ENCODE results near the gene RUNX3.

The RUNX3 gene

DNA sequence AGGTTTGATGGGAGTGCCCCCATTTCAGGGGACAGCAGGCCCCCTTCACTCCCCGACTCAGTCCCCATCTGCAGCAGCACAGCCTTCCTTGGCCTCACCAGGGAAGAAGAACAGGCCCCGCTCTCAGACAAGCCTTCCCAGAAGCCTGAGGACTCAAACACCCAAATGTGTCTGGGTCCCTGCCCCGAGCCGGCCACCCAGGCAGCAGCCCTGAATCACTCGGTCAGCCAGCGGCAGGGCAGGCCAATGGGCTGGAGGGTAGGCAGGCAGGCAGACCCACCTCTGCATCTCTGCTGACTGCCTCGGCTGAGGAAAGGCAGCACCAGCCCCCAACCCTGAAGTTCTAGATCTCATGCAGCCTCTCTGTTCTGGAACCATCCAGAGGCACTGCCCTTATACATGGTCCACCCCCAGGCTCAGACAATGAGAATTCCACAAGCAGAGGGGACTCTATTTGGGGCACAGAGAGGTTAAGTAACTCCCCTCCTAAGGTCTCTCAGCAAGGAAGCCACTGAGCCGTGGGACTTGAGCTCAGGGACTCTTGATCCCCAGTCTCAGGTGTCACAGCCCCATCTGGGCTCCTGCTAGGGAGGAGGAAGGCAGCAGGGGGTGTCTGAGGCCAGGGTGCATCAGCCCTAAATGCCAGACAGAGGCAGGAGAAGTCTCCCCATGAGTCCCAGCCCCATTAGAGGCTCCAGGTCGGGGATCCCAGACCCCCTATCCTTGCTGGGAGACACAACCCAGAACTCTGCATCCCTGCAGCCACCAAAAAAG lies 33.2 kb upstream of the RUNX3 start:
- DNase-seq (ENCODE audit: low spot score), result no peak

DNA sequence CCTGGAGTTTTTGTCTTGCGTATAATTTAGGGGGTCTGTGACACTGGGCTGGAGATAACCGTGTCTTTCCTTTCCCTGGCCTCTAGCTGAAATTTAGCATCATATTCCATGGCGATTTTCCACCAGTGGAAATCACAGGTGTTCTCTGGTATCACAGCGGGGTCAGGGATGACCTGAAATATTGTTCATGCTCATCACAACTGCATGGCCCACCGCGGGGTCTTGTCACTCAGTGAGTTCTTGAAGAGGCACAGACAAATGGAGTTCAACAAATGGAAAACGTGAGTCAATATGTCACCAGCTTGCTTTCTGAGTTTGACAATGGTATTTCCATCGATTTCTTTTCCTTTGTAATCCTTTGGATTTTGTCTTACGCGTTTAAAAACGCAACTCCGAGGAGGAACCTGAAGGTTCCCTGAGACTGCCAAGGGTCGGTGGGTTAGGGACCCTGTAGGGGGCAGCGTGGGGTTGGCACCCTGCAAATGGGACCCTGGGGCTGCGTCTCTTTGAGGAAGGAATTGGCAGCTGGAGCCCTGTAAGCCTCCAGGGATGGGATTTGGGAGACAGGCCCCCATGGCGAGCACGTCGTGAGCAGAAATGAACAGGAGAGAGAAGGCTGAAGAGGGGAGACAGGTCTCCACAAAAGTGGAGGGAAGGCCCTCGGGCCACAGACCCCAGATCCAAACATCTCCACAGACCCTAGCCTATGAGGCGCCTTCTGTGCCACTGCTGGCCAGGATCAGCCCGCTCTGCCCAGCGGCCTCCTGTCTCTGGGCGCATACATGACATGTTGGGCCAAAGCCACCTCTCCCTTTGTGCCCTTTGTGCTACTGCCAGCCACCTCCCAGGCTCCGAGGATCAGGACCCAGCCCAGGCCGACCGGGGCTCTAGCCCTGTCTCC lies 32.1 kb upstream of the RUNX3 start:
- no peak for DNase-seq (ENCODE audit: low spot score)

DNA sequence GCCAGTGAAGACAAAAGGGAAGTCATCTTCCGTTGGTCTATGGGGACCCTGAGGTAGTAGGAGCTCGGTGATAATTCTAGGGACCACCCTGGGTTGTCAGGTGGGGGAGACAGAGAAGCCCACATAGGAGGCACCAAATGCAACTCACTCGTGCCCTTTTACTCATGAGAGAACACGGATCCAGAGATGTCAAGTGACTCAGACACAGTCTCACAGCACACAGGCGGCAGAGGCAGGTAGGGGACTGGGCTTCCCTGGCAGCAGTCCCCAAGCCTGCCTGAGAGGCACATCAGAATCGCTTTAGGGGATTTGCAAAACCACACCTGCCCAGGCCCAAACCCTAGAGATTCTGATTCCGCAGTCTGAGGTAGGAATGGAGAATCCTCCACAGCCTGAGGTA lies 31.3 kb upstream of the RUNX3 start:
- DNase-seq (ENCODE audit: low spot score), result no peak

DNA sequence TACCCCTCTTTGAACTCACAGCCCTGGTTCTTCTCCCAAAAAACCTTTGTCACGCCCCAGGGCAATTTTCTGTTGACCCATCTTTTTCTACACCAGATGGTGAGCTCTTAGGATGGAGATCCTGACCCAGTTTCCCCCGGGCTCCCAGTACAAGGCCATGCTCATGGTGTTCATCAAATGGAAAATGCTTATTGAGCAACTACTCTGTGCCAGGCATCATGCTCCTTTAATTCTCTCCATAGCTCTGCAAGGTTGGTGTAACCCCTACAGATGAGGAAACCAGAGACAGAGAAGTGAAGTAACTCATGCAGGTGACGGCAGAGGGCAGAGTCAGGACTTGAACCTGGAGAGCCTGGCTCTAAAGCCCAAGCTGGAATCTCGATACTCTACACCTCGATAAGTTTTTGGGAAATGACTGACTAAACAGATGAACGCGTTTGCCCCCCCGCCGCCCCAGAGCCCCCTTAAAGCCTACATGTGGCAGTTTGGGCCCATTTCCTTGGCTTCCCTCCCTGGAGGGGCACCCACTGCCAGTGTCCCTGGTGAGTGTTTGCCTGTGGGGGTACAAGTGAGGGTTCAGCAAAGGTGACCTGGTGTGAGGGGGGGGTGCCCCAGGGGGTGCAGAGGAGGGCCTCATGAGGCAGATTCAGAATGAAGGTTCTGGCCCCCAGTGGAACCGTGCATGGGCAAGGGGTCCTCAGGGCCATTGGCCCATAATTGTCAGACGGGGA lies 30.2 kb upstream of the RUNX3 start:
- DNase-seq (ENCODE audit: low spot score), result no peak

DNA sequence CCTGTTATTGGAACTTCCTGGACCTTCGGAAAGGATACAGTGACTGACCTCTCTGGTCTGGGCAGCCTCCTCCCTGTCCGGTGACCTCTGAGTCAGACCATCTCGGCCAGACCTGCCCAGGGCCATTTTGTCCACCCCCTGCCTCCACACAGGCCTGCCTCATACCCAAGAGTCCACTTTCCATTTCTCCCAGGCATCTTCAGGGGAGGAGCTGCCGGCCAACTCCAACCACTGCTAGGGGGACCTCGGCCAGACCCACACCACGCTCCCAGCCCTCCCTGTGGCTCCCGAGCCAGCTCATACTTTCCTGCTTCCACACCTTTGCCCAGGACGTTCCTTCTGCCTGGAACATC lies 29.5 kb upstream of the RUNX3 start:
- no peak for DNase-seq (ENCODE audit: low spot score)

DNA sequence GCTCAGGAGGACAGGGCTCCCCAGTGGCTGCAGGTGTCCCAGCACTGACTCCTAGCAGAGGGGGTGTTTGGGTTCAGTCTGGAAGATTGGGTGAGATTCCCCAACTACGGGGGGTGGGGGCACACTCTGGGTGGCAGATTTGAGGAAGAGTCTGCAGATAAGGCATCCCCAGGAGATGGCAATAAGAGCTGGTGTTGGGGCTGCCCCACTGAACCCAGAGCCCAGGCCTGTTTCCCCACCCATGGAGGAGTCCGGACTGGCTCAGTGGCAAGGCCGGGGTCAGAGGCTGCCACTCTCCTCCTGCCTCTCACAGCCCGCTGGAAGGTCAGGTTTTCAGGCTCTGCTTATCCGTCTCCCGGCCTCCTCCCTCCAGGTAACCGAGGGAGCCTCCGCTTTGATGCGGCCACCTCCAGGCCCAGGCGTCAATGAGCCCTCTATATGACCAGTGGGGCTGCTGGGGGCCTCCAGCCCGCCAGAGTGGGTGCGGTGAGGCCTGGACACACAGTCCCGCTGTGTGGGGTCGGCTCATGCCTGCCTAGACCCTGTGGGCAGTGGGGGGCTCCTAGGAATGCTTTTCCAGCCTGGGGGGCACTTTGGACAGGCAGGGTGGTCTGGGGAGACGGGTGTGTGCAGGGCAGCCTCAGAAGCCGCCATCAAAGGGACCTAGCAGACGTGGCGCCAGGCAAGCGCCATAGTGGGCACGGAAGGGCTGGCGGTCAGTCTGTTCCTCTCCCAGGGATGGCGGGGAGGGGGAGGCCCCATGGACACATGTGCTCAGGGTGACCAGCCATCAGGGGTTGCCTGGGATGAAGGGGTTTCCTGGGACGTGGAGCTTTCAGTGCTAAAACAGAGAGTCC lies 28.9 kb upstream of the RUNX3 start:
- no peak for DNase-seq (ENCODE audit: low spot score)

DNA sequence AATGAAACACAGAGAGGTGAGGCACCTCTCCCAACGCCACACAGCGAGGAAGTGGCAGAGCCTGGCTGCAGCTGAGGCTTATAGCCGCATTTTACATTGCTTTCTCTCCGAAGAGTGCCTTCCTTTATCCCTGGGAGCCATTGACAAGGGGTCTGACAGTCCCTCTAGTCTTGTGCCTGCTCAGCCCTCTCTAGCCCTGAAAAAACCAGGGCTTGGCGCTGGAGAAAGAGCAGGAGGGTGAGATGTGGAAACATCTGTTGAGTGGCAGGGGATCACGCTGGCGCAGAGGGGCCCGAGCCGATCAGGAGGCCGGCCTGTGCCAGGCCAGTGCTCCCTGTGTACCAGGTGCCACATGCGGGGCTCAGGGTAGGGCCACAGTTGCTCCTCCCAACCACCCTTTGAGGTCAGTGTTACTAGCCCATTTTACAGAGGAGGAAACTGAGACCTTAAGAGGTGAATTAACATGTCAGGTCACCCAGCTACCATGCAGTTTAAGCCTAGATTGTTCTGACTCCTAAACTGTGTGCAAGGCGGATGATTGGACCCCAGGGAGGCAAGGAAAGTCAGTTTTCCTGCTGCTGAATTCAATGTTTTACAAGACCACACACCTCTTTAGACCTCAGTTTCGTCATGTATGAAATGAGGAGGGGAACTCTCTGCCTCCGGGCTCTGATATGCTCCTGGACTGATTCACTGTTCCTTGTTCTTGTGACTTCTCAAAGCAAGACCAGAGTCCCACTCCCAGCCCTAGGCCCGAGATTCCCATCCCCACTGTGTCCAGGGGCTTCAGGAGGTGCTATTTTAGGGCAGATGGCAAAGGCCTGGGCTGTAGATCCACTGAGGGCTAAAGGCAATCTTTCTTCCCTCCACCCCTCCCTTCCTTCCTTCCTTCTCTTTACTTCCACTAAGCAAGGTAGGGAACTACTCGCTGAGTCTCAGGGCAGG lies 28.0 kb upstream of the RUNX3 start:
- DNase-seq (ENCODE audit: low spot score), result no peak

DNA sequence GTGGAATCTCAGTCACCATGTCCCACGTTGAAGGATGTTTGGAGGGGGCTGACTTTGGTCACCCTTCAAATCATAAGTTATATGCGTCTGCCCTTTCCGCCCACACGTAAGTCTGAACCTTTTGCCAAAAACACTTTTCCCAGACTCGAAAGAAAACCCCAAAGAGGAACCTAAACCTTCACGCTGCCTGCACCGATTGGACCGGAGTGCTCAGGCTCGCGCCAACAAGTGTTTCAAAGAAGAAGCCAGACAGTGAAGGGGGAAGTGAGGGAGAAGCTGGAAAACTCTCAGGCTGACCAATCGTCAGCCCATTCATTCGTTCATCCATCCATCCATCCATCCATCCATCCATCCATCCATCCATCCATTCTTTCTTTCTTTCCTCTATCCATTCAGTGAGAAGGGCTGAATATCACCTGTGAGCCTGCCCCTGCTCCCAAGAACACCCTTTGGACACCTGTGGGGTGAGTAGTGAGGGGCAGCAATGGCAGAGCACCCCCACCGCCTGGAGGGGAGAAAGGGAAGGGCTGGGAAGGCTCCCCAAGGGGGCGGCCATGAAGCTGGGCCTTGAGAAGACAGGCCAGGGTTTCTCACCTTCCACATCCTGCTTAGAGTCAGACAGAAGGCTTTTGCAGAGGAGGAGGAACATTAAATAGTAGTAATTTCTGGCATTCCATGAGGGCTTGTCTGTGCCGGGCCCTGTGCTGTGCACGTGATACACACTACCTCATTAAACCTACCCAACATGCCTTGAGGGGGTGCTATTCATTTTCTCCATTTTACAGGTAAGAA lies 27.1 kb upstream of the RUNX3 start:
- DNase-seq (ENCODE audit: low spot score), result no peak

DNA sequence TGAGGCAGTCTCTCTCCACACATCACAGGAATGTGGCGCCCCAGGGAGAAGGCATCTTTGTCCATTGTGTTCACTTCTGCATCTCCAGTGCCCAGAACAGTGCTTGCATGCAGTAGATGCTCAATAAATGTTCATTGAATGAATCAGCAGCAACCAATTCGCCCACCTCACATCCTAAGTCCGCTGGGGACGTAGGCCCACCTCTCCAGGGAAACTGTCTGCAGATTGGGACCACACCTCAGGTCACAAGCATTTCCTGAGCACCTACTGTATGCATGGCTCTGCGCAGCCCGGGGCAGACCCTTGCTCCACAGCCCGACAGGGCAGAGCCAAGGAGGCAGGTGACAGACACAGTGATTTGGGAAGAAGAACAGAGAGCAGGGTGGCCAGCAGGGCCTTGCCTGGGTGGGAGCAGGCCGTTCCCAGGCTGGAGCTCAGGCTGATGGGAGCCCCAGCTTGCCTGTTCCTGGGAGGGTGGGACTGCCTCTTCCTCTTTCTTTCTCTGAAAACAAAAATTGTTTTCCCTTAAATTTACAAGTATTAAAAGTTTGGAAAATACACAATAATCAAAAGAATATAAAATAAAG lies 25.8 kb upstream of the RUNX3 start:
- DNase-seq (ENCODE audit: low spot score), result no peak

DNA sequence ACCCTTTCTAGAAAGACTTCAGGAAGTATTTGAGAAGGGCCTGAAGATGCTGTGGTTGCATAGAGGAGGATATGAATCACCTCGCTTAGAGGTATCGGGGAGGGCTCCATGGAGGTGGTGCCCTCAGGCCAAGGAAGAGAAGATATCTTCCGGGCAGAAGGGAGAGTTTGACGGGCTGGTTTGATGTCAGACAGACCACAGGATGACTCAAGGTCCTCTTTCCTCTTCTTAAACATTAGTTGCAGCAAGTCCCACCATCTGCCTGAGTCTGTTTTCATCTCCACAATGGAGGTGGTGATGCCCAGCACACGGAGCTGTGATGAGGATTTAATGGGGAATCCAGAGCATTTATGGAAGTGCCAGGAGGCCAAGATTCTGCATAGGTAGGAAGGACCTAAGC lies 25.1 kb upstream of the RUNX3 start:
- no peak for DNase-seq (ENCODE audit: low spot score)

DNA sequence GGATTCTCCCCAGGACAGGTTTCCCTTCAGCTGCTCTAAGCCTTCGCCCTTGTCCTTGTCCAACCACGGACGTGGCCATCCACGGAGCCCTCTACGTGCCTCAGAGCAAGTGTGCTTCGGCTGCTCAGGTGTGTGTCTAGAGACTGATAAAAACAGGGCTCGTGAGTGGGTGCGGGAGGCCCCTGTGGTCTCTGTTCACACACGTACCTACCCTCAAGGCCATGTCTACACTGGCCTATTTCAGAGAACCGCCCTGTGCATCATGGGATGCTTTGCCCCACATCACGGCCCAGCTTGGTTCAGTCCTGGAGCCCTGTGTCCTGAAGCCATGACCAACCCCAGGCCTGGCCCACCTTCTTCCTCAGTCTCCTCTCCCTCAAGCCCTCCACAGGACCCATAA lies 24.6 kb upstream of the RUNX3 start:
- DNase-seq (ENCODE audit: low spot score), result no peak

DNA sequence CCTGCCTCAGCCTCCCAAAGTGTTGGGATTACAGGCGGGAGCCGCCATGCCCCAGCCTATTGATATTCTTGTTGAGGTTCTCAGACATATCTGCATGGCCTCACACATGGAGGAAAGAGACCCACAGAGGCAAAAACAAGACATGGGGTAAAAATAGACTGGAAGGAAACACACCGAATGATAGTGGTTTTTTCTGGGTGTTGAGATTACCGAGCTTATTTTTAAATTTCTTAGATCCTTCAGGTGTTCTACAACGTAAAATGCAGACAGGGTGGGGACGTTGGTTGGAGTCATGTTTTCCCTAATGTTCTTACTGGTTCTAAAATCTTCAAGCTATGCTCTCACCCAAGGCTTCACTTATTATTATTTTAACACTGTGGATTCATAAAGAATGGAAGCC lies 23.9 kb upstream of the RUNX3 start:
- DNase-seq (ENCODE audit: low spot score), result no peak

DNA sequence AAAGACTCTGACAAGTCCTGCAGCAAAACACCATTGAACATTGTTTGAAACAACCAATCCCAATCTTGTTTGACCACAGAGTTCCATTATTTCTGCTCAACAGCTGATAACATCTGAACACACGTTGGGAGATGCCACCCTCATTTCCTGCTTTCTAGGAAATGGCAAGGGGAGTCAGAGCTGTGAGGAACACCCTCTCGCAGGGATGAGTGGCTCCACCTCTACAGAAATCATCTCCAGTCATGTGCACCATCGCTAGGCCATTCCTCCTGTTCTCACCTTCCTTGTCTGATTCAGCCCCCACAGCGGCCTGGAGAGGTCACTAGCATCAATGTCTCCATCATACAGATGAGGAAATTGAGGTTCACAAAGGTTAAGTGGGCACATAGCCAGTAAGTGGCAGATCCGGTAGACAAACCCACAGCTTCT lies 22.4 kb upstream of the RUNX3 start:
- DNase-seq (ENCODE audit: low spot score), result no peak

DNA sequence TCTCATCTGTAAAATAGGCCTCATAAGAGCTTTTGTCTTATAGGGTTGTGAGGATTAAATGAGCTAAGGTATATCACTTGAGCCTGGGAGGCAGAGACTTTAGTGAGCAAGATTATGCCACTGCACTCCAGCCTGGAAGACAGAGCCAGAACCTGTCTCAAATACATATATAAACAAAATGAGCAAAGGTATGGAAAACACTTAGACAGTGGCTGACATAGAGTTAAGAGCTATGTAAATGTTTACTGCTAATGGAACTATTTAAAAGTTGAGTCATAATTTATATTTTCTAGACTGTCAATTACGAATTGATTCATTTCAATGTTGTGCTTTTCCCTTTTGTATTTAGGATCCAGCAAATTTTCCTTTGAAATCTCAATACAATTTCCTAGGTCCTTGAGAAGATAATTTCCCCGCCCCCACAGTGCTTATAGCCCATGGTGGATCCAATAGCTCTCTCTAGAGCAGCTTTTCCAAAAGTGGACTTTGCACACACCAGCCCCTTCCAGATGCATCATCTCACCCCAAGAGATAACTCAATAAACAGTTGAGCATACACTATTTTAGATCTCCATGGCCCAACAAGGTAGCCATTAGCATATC lies 21.8 kb upstream of the RUNX3 start:
- DNase-seq (ENCODE audit: low spot score), result no peak

DNA sequence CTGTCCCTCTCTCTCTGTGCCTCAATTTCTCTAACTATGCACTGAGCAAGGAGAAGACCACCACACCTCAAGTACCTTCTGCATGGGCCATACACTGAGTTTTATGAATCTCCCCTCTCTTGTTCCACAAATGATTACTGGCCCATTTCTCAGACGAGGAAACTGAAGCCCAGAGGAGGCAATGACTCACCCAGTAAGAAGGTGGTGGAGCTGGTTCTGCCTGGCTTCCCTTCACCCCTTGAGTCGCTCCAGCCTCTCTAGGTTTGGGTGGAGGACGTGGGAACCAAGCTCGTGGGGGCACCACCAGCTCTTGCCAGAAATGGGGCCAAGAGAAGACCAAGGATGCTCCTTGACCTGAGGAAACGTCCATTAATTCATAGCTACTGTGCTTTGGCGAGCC lies 21.3 kb upstream of the RUNX3 start:
- DNase-seq (ENCODE audit: low spot score), result no peak

DNA sequence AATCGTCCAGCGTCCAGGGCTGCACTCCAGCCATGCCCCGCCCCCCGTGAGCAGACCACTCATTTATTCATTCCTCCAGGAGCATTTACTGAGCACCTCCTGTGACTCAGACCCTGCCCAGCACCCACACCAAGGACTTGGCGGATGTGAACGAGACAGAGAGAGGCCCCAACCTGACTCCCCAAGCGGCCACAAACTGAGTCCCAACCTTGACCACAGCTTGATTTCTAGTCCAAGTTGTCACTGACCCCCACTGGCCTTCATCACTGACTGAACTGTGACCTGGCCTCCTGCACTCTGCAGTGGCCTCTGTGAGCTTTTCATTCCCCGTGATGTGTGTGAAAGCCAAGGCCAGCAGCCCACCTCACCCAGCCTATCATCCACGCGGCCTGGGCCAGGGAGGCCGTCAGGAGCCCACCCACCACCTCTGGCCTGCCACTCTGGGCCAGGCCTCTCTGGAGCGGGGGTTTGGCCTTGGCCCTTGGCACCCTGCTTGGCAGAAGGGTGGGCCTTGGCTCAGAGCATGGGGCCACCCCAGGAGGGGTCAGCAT lies 19.3 kb upstream of the RUNX3 start:
- no peak for DNase-seq (ENCODE audit: low spot score)

DNA sequence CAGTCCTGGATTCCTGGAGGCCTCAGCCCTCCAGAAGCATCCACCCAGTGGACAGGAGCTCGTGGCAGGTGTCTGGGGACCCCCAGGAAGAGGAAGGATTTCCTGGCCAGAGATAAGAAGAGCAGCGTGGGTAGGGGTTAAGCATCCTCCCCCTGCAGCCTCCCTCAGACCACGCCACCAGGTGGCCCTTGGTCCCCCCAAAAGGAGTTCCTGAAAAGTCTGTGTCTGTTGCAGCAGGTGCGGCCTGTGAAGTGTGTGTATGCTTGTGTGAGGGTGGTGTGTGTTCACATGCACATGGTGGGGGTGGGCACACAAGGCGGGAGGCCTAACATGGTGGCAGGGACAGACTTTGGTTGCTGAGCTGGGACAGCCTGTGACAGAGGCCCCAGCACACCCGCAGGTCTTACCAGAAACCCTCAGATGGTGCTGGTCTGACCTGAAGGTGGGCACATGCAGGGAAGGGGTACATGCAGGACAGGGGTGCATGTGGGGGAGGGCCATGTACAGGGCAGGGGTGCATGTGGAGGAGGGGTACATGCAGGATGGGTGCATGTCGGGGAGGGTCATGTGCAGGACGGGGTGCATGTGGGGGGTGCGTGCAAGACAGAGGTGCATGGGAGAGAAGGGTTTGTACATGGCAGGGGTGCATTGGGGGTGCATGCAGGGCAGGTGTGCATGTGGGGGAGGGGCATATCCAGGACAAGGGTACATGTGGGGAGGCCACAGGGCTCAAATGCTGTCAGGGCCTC lies 18.2 kb upstream of the RUNX3 start:
- DNase-seq (ENCODE audit: low spot score), result no peak

All from ecto neural progenitor cell (in vitro differentiated cells).